ENCODE results near the gene UBTF.

The UBTF gene

GRCh38 chr17:44202756-44203155 lies 16.7 kb downstream of the UBTF start:
- peak overlapping the region; percentile 19 for H3K4me3 Mint-ChIP-seq
- H3K9me3 Mint-ChIP-seq: no peaks in the 10 kb centered on the region

GRCh38 chr17:44200478-44201155 lies 18.9 kb downstream of the UBTF start:
- Mint-ChIP-seq H3K4me1 (peaks cover 40% of the 10 kb centered on the region), H3K9me3 (no peaks in the 10 kb centered on the region), H3K27me3 (no peaks in the 10 kb centered on the region), H3K27ac (peak overlapping the region; percentile 89), H3K4me3 (peak overlapping the region; percentile 92), H3K36me3 (peaks cover 7% of the 10 kb centered on the region)
- DNase-seq (ENCODE audit: low spot score in 2 of 2) (no peak), ATAC-seq (ENCODE audit: low read depth) (no peak)

More at GRCh38 chr17:44202756-44203155, 16.7 kb downstream of the UBTF start:
- Mint-ChIP-seq H3K36me3 (peaks cover 6% of the 10 kb centered on the region), H3K4me1 (peaks cover 38% of the 10 kb centered on the region), H3K27me3 (no peaks in the 10 kb centered on the region), H3K27ac (no peak overlapping the region)
- ATAC-seq (ENCODE audit: low read depth) (no peak), DNase-seq (ENCODE audit: low spot score in 2 of 2) (no peak)

GRCh38 chr17:44199553-44200477 lies 19.7 kb downstream of the UBTF start, which contains the start of gene ATXN7L3:
Gene ATXN7L3 (minus strand): TSS chr17:44199884. CDS start chr17:44198070, 1,814 bp downstream.
- ATAC-seq (ENCODE audit: low read depth): peak; percentile 76
- peaks cover 7% of the 10 kb centered on the region for H3K36me3 Mint-ChIP-seq

GRCh38 chr17:44198721-44199552 lies 20.5 kb downstream of the UBTF start:
- H3K36me3 Mint-ChIP-seq: peaks cover 7% of the 10 kb centered on the region
- DNase-seq (ENCODE audit: low spot score in 2 of 2): peak; percentile 46 to 66
- H3K4me3 Mint-ChIP-seq: peak overlapping the region; percentile 88

More at GRCh38 chr17:44199553-44200477, 19.7 kb downstream of the UBTF start, which contains the start of gene ATXN7L3:
- H3K9me3 Mint-ChIP-seq: no peaks in the 10 kb centered on the region
- peaks cover 40% of the 10 kb centered on the region for H3K4me1 Mint-ChIP-seq
- no peaks in the 10 kb centered on the region for H3K27me3 Mint-ChIP-seq
- peak; percentile 93 to 96 for DNase-seq (ENCODE audit: low spot score in 2 of 2)
- peak within 1 kb of the TSS; percentile 89 for H3K27ac Mint-ChIP-seq
- H3K4me3 Mint-ChIP-seq: peak within 1 kb of the TSS; percentile 92

GRCh38 chr17:44197980-44198720 lies 21.3 kb downstream of the UBTF start:
- no peaks in the 10 kb centered on the region for H3K9me3 Mint-ChIP-seq
- H3K36me3 Mint-ChIP-seq: peaks cover 7% of the 10 kb centered on the region
- peak overlapping the region; percentile 62 for H3K27ac Mint-ChIP-seq
- H3K4me1 Mint-ChIP-seq: peaks cover 30% of the 10 kb centered on the region
- peak overlapping the region; percentile 88 for H3K4me3 Mint-ChIP-seq
- ATAC-seq (ENCODE audit: low read depth): no peak
- DNase-seq (ENCODE audit: low spot score in 2 of 2): no peak
- no peaks in the 10 kb centered on the region for H3K27me3 Mint-ChIP-seq

More at GRCh38 chr17:44198721-44199552, 20.5 kb downstream of the UBTF start:
- Mint-ChIP-seq H3K27ac (peak overlapping the region; percentile 62), H3K9me3 (no peaks in the 10 kb centered on the region), H3K4me1 (peaks cover 37% of the 10 kb centered on the region), H3K27me3 (no peaks in the 10 kb centered on the region)
- peak; percentile 20 for ATAC-seq (ENCODE audit: low read depth)

GRCh38 chr17:44197107-44197506 lies 22.4 kb downstream of the UBTF start:
- Mint-ChIP-seq H3K4me1 (peaks cover 23% of the 10 kb centered on the region), H3K9me3 (no peaks in the 10 kb centered on the region), H3K27ac (peak overlapping the region; percentile 78), H3K27me3 (no peaks in the 10 kb centered on the region), H3K36me3 (peaks cover 11% of the 10 kb centered on the region), H3K4me3 (no peak overlapping the region)
- DNase-seq (ENCODE audit: low spot score in 2 of 2) (no peak), ATAC-seq (ENCODE audit: low read depth) (no peak)

GRCh38 chr17:44193326-44194084 lies 26.0 kb downstream of the UBTF start:
- Mint-ChIP-seq H3K27me3 (no peaks in the 10 kb centered on the region), H3K9me3 (no peaks in the 10 kb centered on the region), H3K4me3 (no peak overlapping the region), H3K36me3 (peaks cover 18% of the 10 kb centered on the region), H3K27ac (no peak overlapping the region), H3K4me1 (peaks cover 20% of the 10 kb centered on the region)
- DNase-seq (ENCODE audit: low spot score in 2 of 2): no peak
- ATAC-seq (ENCODE audit: low read depth): no peak

GRCh38 chr17:44192750-44193149 lies 26.7 kb downstream of the UBTF start:
- ATAC-seq (ENCODE audit: low read depth) (no peak), DNase-seq (ENCODE audit: low spot score in 2 of 2) (no peak)
- Mint-ChIP-seq H3K4me3 (no peak overlapping the region), H3K27ac (no peak overlapping the region), H3K36me3 (peaks cover 18% of the 10 kb centered on the region), H3K4me1 (peaks cover 17% of the 10 kb centered on the region), H3K9me3 (no peaks in the 10 kb centered on the region), H3K27me3 (no peaks in the 10 kb centered on the region)

GRCh38 chr17:44191941-44192496 lies 27.5 kb downstream of the UBTF start:
- Mint-ChIP-seq H3K4me3 (no peak overlapping the region), H3K4me1 (peaks cover 15% of the 10 kb centered on the region), H3K36me3 (peaks cover 13% of the 10 kb centered on the region), H3K9me3 (no peaks in the 10 kb centered on the region), H3K27me3 (no peaks in the 10 kb centered on the region), H3K27ac (peak overlapping the region; percentile 14)
- ATAC-seq (ENCODE audit: low read depth) (no peak), DNase-seq (ENCODE audit: low spot score in 2 of 2) (no peak)

GRCh38 chr17:44191369-44191768 lies 28.1 kb downstream of the UBTF start:
- H3K9me3 Mint-ChIP-seq: no peaks in the 10 kb centered on the region
- ATAC-seq (ENCODE audit: low read depth) (no peak), DNase-seq (ENCODE audit: low spot score in 2 of 2) (no peak)
- H3K27me3 Mint-ChIP-seq: no peaks in the 10 kb centered on the region
- H3K36me3 Mint-ChIP-seq: peaks cover 11% of the 10 kb centered on the region
- peaks cover 13% of the 10 kb centered on the region for H3K4me1 Mint-ChIP-seq
- peak overlapping the region; percentile 14 for H3K27ac Mint-ChIP-seq
- H3K4me3 Mint-ChIP-seq: no peak overlapping the region

- no peak for DNase-seq (ENCODE audit: low spot score in 2 of 2)
- no peaks in the 10 kb centered on the region for H3K9me3 Mint-ChIP-seq
- no peaks in the 10 kb centered on the region for H3K27me3 Mint-ChIP-seq
- H3K4me3 Mint-ChIP-seq: no peak overlapping the region
- peak overlapping the region; percentile 22 for H3K27ac Mint-ChIP-seq
- H3K4me1 Mint-ChIP-seq: peaks cover 13% of the 10 kb centered on the region
- no peak for ATAC-seq (ENCODE audit: low read depth)
- peaks cover 11% of the 10 kb centered on the region for H3K36me3 Mint-ChIP-seq
Measured at GRCh38 chr17:44190481-44190880, 29.0 kb downstream of the UBTF start.

Data from memory B cell (primary cell).